SJCRH30 (cell line): Measurements from ENCODE around the gene TRIM25. TPM values are rescaled to one million over a fixed set of nuclear protein-coding genes. Genes with fewer than 3 reads are reported as not detected.
"Not testable (repeated sequence)": the region's sequence is repeated elsewhere in the genome, so short reads cannot be mapped to it uniquely, and the experiment has no call there.

Experiments
- DNase-seq, 2 experiments: peaks; one replicate each; pipeline ENCODE4 v3.0.0-alpha.2; 2015 to 2020
- H3K27ac ChIP-seq: fragments of 250-450 bp; sonication (Bioruptor Pico); 2 replicates; pipeline ENCODE4 v1.5.1; 2020; ENCODE audit warnings: mild to moderate bottlenecking, moderate library complexity
- H3K27me3 ChIP-seq: fragments of 250-450 bp; sonication (Bioruptor Pico); 2 replicates; pipeline ENCODE4 v1.5.1; 2020; ENCODE audit warnings: mild to moderate bottlenecking, moderate library complexity
- H3K36me3 ChIP-seq: fragments of 250-450 bp; sonication (Bioruptor Pico); 2 replicates; pipeline ENCODE4 v1.5.1; 2020; ENCODE audit warnings: mild to moderate bottlenecking, moderate library complexity
- H3K4me1 ChIP-seq: fragments of 250-450 bp; sonication (Bioruptor Pico); 2 replicates; pipeline ENCODE4 v1.5.1; 2020; ENCODE audit warnings: mild to moderate bottlenecking, moderate library complexity
- H3K4me3 ChIP-seq: fragments of 250-450 bp; sonication (Bioruptor Pico); 2 replicates; pipeline ENCODE4 v1.5.1; 2020; ENCODE audit warnings: mild to moderate bottlenecking, moderate library complexity
- H3K9me3 ChIP-seq: fragments of 250-450 bp; sonication (Bioruptor Pico); replicated peaks from 2 replicates; pipeline ENCODE4 v1.5.1; 2020; ENCODE audit warnings: mild to moderate bottlenecking, moderate library complexity
- total RNA-seq: library from RNA; depleted of rRNA; stranded (reverse); fragments of >200 nt; shearing (Covaris generic); gene quantifications from 2 replicates; pipeline ENCODE4 v1.2.3, GENCODE V29; 2014; rRNA removed

Gene TRIM25, protein sequence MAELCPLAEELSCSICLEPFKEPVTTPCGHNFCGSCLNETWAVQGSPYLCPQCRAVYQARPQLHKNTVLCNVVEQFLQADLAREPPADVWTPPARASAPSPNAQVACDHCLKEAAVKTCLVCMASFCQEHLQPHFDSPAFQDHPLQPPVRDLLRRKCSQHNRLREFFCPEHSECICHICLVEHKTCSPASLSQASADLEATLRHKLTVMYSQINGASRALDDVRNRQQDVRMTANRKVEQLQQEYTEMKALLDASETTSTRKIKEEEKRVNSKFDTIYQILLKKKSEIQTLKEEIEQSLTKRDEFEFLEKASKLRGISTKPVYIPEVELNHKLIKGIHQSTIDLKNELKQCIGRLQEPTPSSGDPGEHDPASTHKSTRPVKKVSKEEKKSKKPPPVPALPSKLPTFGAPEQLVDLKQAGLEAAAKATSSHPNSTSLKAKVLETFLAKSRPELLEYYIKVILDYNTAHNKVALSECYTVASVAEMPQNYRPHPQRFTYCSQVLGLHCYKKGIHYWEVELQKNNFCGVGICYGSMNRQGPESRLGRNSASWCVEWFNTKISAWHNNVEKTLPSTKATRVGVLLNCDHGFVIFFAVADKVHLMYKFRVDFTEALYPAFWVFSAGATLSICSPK
- total RNA-seq = 2.7 and 3.0 TPM in 2 replicates

DNA sequence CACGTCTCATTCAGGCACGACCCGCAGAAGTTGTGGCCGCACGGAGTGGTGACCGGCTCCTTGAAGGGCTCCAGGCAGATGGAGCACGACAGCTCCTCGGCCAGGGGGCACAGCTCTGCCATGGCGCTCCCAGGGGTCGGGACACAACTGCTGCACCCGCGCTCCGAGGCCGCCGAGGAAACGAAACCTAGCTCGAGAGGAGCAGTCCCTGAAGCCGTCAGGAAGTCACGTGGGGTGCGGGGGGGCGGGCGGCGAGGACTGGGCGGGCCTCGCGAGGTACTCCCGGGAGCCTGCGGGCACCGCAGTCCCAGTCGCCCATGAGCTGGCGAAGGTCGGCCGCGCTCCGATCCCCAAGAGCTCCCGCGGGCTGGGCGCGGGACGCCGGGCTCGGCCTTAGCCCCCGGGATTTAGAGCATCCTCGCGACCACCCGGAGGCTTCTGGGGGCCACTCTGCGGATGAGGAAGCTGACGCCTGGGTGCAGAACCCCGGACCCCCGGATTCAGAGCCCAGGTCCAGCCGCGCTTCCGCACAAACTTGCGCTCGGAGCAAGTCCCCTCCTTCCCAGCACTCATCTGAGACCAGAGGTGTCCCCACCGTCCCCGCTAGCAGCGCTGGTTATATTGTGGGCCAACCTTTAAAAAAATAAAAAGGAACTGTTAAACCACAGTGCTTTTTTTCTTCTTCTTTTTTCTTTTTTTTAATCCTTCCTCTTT is at the start of gene TRIM25:
Gene TRIM25 (minus strand): TSS at position 183 of the 714 bp plus-strand sequence. CDS start 61 bp downstream, at position 122.
- H3K27ac ChIP-seq = peak within 1 kb of the TSS; percentile 91
- H3K4me3 ChIP-seq = peak within 1 kb of the TSS; percentile 62
- H3K4me1 ChIP-seq = peaks cover 18% of the 10 kb centered on the region
- no peaks in the 10 kb centered on the region for H3K36me3 ChIP-seq
- H3K27me3 ChIP-seq = no peaks in the 10 kb centered on the region
- H3K9me3 ChIP-seq = peaks cover 6% of the 10 kb centered on the region; the same call in 1 of the 2 replicates
- DNase-seq = peak; percentile 55 to 56

DNA sequence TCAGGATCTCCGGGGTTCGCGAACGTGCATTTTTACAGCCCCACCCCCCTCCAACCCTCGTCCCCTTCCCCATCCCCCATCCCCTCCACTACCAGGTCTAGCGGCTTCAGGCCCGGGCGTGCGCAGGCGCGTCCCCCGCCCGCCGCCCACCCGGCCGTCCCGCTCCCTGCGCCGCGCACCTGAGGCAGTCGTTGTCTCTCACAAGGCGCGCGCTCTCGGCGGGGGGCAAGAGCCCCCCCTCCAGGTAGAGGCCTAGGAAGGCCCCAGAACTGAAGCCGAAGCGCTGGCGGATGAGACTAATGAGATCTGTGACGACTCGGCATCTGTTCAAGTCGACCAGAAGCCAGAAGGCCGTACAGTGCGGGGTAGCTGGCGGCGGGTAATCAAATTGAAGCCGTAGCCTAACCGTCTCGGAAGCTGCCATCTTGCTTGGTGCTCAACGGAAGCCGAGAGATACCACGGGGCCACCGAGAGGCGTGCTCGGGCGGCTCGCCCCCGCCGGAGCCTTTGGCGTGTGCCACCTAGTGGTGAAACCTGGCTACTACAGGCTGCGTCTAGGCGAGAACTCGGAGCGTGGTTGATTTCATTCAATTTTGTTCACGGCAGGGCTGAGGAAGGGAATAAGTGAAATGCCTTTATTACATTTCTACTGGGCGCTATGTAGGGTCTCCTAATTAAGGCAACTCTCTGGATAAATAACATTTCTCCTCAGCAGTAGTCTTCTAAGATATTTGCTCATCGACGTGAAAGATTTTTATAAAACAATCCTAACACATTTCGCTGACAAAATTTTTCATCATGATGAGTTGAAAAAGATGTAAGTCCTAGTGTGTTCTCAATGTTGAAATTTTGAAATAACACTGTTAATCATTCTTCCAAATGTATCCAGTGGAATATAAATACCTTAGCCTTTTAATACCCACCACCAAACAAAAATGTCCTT is 47.0 kb upstream of the TRIM25 start, which contains the start of gene COIL:
Gene COIL (minus strand): TSS at position 455 of the 943 bp plus-strand sequence. CDS start 31 bp downstream, at position 424.
- Histone ChIP-seq H3K4me3 (peak within 1 kb of the TSS; percentile 92), H3K4me1 (no peaks in the 10 kb centered on the region), H3K9me3 (no peaks in the 10 kb centered on the region), H3K27ac (peak within 1 kb of the TSS; percentile 93), H3K36me3 (no peaks in the 10 kb centered on the region), H3K27me3 (no peaks in the 10 kb centered on the region)
- peak; percentile 90 to 92 for DNase-seq

DNA sequence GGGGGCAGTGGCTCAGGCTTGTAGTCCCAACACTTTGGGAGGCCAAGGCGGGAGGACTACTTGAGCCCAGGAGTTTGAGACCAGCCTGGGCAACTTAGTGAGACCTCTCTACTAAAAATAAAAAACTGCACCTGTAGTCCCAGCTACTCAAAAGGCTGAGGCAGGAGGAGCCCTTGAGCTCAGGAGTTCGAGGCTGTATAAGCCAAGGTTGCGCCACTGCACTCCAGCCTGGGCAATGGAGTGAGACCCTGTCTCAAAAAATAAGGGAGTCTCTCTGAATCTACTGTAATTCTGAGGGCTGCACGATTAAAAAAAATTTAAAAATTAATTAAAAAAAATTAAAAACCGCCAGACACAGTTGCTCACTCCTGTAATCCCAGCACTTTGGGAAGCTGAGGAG is 43.1 kb upstream of the TRIM25 start:
- no peaks in the 10 kb centered on the region for H3K27me3 ChIP-seq
- no peak overlapping the region for H3K27ac ChIP-seq
- no peak overlapping the region for H3K4me3 ChIP-seq
- H3K36me3 ChIP-seq = peaks cover 6% of the 10 kb centered on the region; the same call in 1 of the 2 replicates
- DNase-seq = no peak
- H3K4me1 ChIP-seq = peaks cover 8% of the 10 kb centered on the region
- H3K9me3 ChIP-seq = no peaks in the 10 kb centered on the region

DNA sequence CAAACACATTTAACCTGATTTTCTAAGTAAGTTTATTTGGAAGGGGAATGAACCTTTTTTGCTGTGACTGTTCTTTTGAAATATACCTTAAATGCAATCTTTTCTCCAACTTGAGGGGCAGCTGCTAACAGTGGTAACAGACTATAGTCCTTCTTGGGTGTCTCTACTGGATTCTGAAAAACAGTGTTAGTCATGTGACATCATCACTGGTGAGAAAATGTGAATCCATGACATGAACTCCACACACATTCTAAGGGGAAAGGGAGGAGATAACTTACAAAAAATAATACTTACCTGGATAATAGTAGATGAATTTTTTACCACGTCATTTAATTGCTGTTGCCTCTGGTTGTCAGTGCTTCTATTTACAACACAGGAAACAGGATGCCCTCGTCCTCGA is 35.7 kb upstream of the TRIM25 start:
- Histone ChIP-seq H3K27ac (no peak overlapping the region), H3K4me1 (peaks cover 8% of the 10 kb centered on the region), H3K27me3 (no peaks in the 10 kb centered on the region), H3K36me3 (peaks cover 33% of the 10 kb centered on the region), H3K4me3 (no peak overlapping the region), H3K9me3 (no peaks in the 10 kb centered on the region)
- DNase-seq = no peak

DNA sequence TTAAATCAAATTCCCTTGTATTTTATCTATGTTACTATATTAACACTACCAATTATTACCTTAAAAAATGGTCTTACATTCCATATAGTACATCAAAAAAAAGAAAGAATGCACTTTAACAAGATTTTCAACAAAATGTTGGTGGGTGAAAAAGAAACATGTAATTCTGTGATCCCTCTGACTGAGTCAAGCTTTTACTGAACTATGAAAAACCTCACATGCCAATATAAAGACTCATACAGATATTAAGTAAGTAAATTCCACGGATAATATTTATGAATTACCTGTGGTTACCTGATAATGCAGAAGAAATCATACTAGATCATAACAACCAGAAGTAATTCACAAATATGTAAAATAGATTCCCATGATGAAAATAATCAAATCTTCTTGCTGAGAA is 34.6 kb upstream of the TRIM25 start:
- H3K36me3 ChIP-seq = peaks cover 33% of the 10 kb centered on the region
- no peaks in the 10 kb centered on the region for H3K27me3 ChIP-seq
- H3K4me3 ChIP-seq = no peak overlapping the region
- no peak for DNase-seq
- no peaks in the 10 kb centered on the region for H3K9me3 ChIP-seq
- peaks cover 3% of the 10 kb centered on the region for H3K4me1 ChIP-seq
- no peak overlapping the region for H3K27ac ChIP-seq

DNA sequence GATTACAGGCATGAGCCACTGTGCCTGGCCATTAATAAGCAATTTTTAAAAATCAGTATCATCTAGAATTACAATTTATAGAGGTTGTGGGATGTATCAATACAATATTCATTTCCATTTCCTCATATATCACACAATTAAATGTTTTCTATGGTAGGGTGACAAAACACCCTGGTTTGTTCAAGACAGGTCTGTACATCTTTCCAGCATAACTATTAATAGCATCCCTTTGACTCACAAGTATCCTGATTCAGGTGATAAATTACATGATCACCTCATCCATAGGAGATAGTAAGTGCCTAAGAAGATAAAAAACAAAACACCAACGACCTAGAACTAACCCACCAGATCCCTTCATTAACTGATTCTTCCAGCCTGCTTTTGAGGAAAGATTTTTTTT is 33.9 kb upstream of the TRIM25 start:
- Histone ChIP-seq H3K4me3 (no peak overlapping the region), H3K27ac (no peak overlapping the region), H3K36me3 (peaks cover 35% of the 10 kb centered on the region), H3K4me1 (no peaks in the 10 kb centered on the region), H3K27me3 (no peaks in the 10 kb centered on the region), H3K9me3 (no peaks in the 10 kb centered on the region)
- no peak for DNase-seq

DNA sequence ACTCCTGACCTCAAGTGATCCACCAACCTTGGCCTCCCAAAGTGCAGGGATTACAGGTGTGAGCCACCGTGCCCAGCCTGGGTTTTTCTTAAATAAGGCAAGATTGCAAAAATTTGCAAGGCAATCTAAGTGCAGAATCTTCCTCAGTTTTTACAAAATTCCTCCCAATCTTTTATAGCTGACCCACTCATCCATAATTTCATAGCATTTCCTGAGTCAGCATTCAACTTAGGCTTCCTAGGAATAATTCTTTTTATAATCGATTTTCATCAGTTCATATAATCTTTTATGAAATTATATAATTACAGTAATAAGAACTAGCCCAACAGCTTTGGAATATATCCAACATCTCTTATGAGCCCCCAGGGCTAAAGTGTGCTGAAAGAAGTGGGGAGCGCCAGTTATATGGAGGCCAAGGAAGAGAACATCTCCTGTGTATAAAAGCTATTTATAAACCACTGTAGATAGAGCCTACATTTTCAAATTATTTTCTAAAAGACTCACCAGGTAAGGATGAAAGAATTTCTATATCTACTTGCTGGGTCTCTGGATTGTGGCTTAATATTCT is 32.2 kb upstream of the TRIM25 start:
- Histone ChIP-seq H3K4me1 (no peaks in the 10 kb centered on the region), H3K27me3 (no peaks in the 10 kb centered on the region), H3K27ac (no peak overlapping the region), H3K9me3 (no peaks in the 10 kb centered on the region), H3K36me3 (peaks cover 34% of the 10 kb centered on the region), H3K4me3 (no peak overlapping the region)
- DNase-seq = no peak

DNA sequence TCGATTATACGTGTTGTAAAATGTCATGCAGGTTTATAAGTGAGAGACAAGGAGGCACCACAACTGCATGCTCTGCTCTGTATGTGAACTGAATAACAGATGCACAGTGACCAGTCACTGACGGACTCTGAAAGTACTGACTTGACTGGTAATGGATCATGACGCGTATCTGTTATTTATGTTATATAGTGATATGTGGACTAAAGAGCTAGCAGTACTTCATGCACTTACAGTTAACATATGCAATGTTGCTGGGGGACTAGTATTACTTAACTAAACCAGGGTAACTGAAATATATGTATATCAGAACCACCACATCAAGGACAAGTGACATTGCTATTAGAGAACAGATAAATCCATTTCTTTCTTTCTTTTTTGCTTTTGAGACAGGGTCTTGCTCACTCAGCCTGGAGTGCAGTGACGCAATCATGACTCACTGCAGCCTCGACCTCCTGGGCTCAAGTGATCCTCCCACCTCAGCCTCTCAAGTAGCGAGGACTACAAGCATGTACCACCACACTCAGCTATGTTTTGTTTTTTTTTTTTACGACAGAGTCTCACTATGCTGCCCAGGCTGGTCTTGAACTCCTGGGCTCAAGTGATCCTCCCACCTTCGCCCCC is 29.8 kb upstream of the TRIM25 start:
- Histone ChIP-seq H3K27me3 (no peaks in the 10 kb centered on the region), H3K4me3 (no peak overlapping the region), H3K27ac (no peak overlapping the region), H3K9me3 (no peaks in the 10 kb centered on the region), H3K4me1 (no peaks in the 10 kb centered on the region), H3K36me3 (peaks cover 41% of the 10 kb centered on the region)
- DNase-seq = no peak

DNA sequence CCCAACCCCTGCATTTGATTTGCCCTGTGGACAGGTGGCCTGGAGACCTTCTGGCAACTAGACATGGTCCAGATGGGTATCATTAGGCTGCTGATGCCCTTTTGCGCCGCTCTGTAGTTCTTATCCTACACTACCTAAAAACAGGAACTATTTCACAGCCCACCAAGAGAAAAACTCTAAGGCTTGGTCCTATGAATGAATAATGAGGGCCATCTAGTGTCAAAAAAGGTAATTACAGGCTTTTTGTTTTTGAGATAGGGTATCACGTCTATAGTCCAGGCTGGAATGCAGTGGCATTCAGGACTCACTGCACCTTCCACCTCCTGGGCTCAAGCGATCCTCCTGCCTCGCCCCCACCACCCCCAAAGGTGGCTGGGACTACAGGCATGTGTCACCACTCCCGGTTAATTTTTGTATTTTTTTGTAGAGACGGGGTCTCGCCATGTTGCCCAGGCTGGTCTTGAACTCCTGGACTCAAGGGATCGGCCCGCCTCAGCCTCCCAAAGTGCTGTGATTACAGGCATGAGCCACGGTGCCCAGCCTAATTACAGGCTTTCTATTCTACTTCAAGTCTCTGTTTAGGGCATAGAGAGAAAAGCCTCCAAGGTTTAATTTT is 26.1 kb upstream of the TRIM25 start:
- peaks cover 44% of the 10 kb centered on the region for H3K36me3 ChIP-seq
- no peak overlapping the region for H3K4me3 ChIP-seq
- no peaks in the 10 kb centered on the region for H3K4me1 ChIP-seq
- H3K27me3 ChIP-seq = no peaks in the 10 kb centered on the region
- no peaks in the 10 kb centered on the region for H3K9me3 ChIP-seq
- H3K27ac ChIP-seq = no peak overlapping the region
- peak in 1 of 2 experiments; percentile 77 for DNase-seq

DNA sequence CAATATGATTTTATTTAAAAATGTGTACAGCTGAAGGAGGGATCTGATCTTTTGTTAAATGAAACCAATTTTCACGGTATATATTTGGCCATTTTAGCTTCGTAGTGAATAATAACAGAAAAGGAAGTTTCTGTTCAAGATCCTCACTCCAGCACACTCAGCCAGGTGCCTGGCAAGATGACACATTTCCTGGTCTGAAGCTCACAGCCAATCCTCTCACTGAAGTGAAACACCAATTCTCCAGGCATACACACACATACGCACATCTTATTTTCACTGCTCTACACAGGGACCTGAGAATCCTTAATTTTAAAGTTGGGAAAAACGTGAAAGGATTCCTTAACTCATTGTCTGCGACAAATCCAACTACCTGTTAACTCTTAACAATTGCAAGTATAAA is 24.4 kb upstream of the TRIM25 start:
- H3K4me1 ChIP-seq, H3K4me3 ChIP-seq, H3K9me3 ChIP-seq, DNase-seq, H3K27ac ChIP-seq, H3K27me3 ChIP-seq: not testable (repeated sequence)
- H3K36me3 ChIP-seq = peaks cover 42% of the 10 kb centered on the region

DNA sequence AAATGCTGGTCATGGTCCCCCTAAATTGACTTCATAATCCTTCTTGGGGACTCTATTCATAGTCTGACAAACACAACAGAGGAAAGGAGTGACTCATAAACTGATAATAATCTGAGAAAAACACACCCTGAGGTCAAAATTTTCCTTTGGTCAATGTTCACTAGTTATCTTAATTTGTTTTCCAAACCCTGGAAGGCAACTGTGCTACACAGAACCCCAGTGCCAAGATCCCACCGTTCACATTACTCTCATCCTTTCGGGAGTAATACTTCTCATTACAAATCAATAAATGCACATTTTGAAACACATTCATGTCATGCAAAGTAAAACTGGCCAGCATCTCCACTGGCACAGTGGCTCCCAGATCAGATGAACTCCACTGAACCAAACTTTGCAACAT is 23.8 kb upstream of the TRIM25 start:
- Histone ChIP-seq H3K4me1 (peaks cover 5% of the 10 kb centered on the region), H3K27me3 (no peaks in the 10 kb centered on the region), H3K36me3 (peaks cover 39% of the 10 kb centered on the region), H3K9me3 (no peaks in the 10 kb centered on the region), H3K4me3 (no peak overlapping the region), H3K27ac (no peak overlapping the region)
- no peak for DNase-seq

DNA sequence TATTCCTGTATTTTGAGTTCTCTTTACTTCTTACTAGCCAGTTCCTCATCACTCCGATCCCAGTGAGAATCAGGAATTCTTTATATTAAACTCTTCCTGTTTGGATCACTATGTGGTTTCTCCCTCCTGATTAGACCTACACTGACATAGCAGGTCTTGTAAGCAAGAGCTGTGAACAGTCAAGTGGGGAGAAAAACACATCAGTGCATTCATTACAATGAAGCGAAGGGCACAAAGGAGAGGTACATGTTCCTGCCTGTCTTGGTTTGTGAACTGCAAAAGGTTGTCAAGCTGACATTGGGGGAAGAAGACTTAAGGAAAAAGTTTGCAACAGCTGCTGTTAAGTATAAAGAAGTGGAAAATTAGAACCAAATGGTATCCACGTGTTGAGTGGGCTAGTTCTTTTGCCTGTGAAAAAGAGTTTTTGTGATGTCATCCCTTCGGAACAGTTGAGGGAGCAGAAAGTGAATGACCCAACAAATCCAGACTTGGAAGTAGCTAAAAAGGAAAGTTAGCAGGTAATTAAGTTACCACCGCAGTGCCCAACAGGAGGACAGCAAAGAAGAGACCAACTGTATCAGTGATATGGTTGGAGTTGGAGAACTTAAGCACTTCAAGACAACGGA is 23.0 kb upstream of the TRIM25 start:
- Histone ChIP-seq H3K4me3 (no peak overlapping the region), H3K27ac (no peak overlapping the region), H3K4me1 (peaks cover 5% of the 10 kb centered on the region), H3K9me3 (no peaks in the 10 kb centered on the region), H3K27me3 (no peaks in the 10 kb centered on the region), H3K36me3 (peaks cover 39% of the 10 kb centered on the region)
- no peak for DNase-seq

DNA sequence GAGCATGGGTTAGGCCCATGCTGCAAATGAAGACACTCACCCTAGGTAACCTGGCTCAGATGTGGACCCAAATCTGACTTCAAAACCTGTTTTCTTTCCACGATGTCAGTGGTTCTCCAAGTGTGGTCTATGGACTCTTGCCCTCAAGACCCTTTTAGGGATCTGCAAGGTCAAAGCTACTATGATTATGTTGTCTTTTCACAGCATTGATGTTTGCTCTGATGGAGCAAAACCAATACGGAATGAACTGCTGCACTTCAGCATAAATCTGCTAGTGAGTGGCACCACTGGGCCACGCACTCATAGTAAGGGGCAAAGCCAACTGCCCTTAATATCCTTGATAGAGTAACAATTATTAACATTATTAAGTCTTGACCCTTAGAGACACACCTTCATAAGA is 21.6 kb upstream of the TRIM25 start:
- peaks cover 33% of the 10 kb centered on the region for H3K36me3 ChIP-seq
- H3K4me1 ChIP-seq = peaks cover 5% of the 10 kb centered on the region
- H3K4me3 ChIP-seq = no peak overlapping the region
- no peaks in the 10 kb centered on the region for H3K27me3 ChIP-seq
- no peak for DNase-seq
- H3K9me3 ChIP-seq = peaks cover 3% of the 10 kb centered on the region; the same call in 1 of the 2 replicates
- no peak overlapping the region for H3K27ac ChIP-seq
